OCI-LY3 (cell line): ENCODE measurements around the gene EYS.
"Not testable (repeated sequence)": the region's sequence is repeated elsewhere in the genome, so short reads cannot be mapped to it uniquely, and the experiment has no call there.

Experiments used
- H2AFZ ChIP-seq: fragments of 200-600, 300-600 bp; shearing (Covaris generic); 2 replicates; pipeline ENCODE4 v1.6.0; 2014; ENCODE audit warnings: antibody characterized with exemption, low read depth, low read length
- H3K27ac ChIP-seq: fragments of 200-600, 300-600 bp; sonication (generic); 2 replicates; pipeline ENCODE4 v1.5.1; 2014; ENCODE audit warnings: mild to moderate bottlenecking, low read length, moderate library complexity, mixed read lengths
- H3K27me3 ChIP-seq: fragments of 200-600, 300-600 bp; sonication (generic); 2 replicates; pipeline ENCODE4 v1.6.1; 2014; ENCODE audit warnings: low read depth, low read length, mixed read lengths
- H3K36me3 ChIP-seq: fragments of 200-600, 300-600 bp; sonication (generic); replicated peaks from 2 replicates; pipeline ENCODE3; 2014; ENCODE audit warnings: low read depth, low read length, mixed read lengths
- H3K4me1 ChIP-seq: fragments of 300-600, 200-600 bp; sonication (generic); 2 replicates; pipeline ENCODE4 v1.6.1; 2014; ENCODE audit warnings: low read length, mixed read lengths
- H3K4me2 ChIP-seq: fragments of 200-600, 300-600 bp; sonication (generic); 2 replicates; pipeline ENCODE4 v1.6.1; 2014; ENCODE audit warnings: low read length, mixed read lengths
- H3K4me3 ChIP-seq: fragments of 300-600, 200-600 bp; sonication (generic); 2 replicates; pipeline ENCODE4 v1.5.1; 2014; ENCODE audit warnings: antibody characterized with exemption, mild to moderate bottlenecking, low read length, moderate library complexity
- H3K79me2 ChIP-seq: fragments of 300-600, 200-600 bp; shearing (Covaris generic); 2 replicates; pipeline ENCODE4 v1.6.1; 2014; ENCODE audit warnings: mild to moderate bottlenecking, low read length, mixed read lengths
- H3K9ac ChIP-seq: fragments of 300-600, 200-600 bp; shearing (Covaris generic); 2 replicates; pipeline ENCODE4 v1.6.0; 2014; ENCODE audit warnings: mild to moderate bottlenecking, low read length, moderate library complexity
- H3K9me3 ChIP-seq: fragments of 200-600, 300-600 bp; shearing (Covaris generic); 2 replicates; pipeline ENCODE4 v1.6.1; 2014; ENCODE audit warnings: low read length, mixed read lengths; ENCODE audit not compliant: insufficient read depth
- H4K20me1 ChIP-seq: fragments of 200-600, 300-600 bp; sonication (generic); 2 replicates; pipeline ENCODE4 v1.6.1; 2016; ENCODE audit warnings: low read length, mixed read lengths; ENCODE audit not compliant: insufficient read depth
- CTCF ChIP-seq: fragments of 200-600, 300-600 bp; sonication (generic); IDR thresholded peaks from 2 replicates; pipeline ENCODE4 v1.5.1; 2014; ENCODE audit warnings: antibody characterized with exemption, low read length, low read depth
- EZH2phosphoT487 ChIP-seq: fragments of 200-600 bp; shearing (Covaris generic); IDR thresholded peaks from 2 replicates; pipeline ENCODE4 v1.6.1; 2018; ENCODE audit warnings: antibody characterized with exemption, mixed run types, low read depth

EYS gene

DNA sequence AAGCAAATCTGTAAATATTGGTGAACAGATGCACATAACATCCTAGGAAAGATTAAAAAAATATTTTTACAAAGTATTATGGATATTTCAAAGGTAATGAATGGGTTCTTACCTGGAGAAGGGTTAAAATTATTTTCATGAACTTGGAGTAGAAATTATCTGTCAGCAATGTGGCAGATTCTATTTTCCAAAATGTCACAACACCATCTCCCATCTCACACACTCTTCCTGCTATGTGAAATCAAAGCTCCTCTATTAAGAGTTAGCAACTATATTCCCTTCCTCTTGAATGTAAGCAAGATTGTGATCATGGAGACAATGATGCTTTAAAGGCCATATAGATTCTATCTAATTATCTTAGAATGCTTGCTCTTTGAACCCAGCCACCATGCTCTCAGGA, 304.5 kb downstream of the EYS start:
- H3K4me3 ChIP-seq = no peak overlapping the region
- no peaks in the 10 kb centered on the region for H3K27me3 ChIP-seq
- H2AFZ ChIP-seq = no peak overlapping the region
- no peaks in the 10 kb centered on the region for H3K9me3 ChIP-seq
- H3K79me2 ChIP-seq = no peaks in the 10 kb centered on the region
- no peak overlapping the region for H3K9ac ChIP-seq
- H3K36me3 ChIP-seq = no peaks in the 10 kb centered on the region
- no peak overlapping the region for H3K27ac ChIP-seq
- TF ChIP-seq EZH2phosphoT487 (no peak), CTCF (no peak)
- H3K4me1 ChIP-seq = peaks cover 6% of the 10 kb centered on the region
- no peaks in the 10 kb centered on the region for H4K20me1 ChIP-seq
- H3K4me2 ChIP-seq = no peak overlapping the region

- no peak overlapping the region for H3K9ac ChIP-seq
Measured at GRCh38 chr6:65399355-65400084, 307.5 kb downstream of the EYS start.

DNA sequence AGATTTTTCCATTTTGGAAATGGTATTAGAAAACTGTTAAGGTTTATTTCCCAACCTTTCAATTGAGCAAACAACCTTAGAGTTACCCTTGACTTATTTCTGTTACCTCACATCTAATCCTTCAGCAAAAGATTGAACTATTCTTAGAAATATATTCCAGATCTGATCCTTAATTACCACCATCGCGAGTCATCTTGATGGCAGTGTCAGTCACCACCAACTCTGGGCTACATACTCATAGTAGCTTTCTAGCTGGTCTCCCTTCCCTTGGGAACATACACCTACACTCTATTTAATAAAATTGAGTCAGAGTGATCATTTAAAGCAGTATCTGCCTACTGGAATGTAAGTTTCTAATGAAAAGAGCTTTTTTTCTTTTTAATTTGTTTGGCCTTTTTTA, 308.2 kb downstream of the EYS start:
- Histone ChIP-seq H3K27me3 (no peaks in the 10 kb centered on the region), H2AFZ (no peak overlapping the region), H3K9me3 (no peaks in the 10 kb centered on the region), H3K4me2 (no peak overlapping the region), H3K79me2 (no peaks in the 10 kb centered on the region), H3K4me3 (no peak overlapping the region), H3K4me1 (peaks cover 6% of the 10 kb centered on the region), H3K36me3 (no peaks in the 10 kb centered on the region), H3K9ac (no peak overlapping the region), H4K20me1 (no peaks in the 10 kb centered on the region), H3K27ac (no peak overlapping the region)
- TF ChIP-seq CTCF = no peak
- TF ChIP-seq EZH2phosphoT487 = no peak

More at GRCh38 chr6:65399355-65400084, 307.5 kb downstream of the EYS start:
- Histone ChIP-seq H3K4me1 (peaks cover 6% of the 10 kb centered on the region), H2AFZ (no peak overlapping the region), H3K79me2 (no peaks in the 10 kb centered on the region), H3K27me3 (no peaks in the 10 kb centered on the region), H3K27ac (no peak overlapping the region), H3K36me3 (no peaks in the 10 kb centered on the region), H3K9me3 (no peaks in the 10 kb centered on the region), H4K20me1 (no peaks in the 10 kb centered on the region), H3K4me2 (no peak overlapping the region), H3K4me3 (no peak overlapping the region)
- TF ChIP-seq EZH2phosphoT487 (no peak), CTCF (no peak)

DNA sequence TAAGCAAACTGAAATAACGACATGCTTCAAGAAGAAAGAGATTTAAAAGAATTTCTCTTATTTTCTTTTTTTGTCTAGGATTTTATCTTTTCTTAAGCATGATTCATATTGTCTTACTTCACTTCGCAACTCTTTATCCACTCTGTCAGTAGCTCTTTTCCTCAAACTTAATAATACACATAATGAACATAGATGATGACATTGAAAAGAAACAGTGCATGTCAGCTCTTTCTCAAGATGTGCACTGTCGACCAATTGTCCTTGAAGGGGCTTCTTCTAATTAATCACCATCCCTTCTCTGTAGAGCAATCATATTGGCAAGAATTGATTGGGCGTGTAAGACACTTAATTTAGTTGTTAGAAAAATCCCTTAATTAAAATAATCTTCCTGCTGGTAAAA, 356.5 kb downstream of the EYS start:
- Histone ChIP-seq H3K4me2 (no peak overlapping the region), H3K36me3 (no peaks in the 10 kb centered on the region), H2AFZ (no peak overlapping the region), H3K9ac (no peak overlapping the region), H3K9me3 (no peaks in the 10 kb centered on the region), H3K27me3 (no peaks in the 10 kb centered on the region), H3K4me1 (no peaks in the 10 kb centered on the region), H3K27ac (no peak overlapping the region), H4K20me1 (no peaks in the 10 kb centered on the region), H3K4me3 (no peak overlapping the region), H3K79me2 (no peaks in the 10 kb centered on the region)
- TF ChIP-seq EZH2phosphoT487 (no peak), CTCF (no peak)

DNA sequence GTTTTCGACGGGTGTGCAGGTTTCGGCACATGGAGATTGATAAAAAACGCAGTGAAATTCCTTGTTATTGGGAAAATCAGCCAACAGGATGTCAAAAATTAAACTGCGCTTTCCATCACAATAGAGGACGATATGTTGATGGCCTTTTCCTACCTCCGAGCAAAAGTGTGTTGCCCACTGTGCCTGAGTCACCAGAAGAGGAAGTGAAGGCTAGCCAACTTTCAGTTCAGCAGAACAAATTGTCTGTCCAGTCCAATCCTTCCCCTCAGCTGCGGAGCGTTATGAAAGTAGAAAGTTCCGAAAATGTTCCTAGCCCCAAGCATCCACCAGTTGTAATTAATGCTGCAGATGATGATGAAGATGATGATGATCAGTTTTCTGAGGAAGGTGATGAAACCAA, 404.4 kb downstream of the EYS start:
- not testable (repeated sequence) for H3K4me3 ChIP-seq, H4K20me1 ChIP-seq, H3K4me1 ChIP-seq, H3K9ac ChIP-seq, H3K27ac ChIP-seq, H3K79me2 ChIP-seq, H2AFZ ChIP-seq, H3K9me3 ChIP-seq, H3K4me2 ChIP-seq, H3K36me3 ChIP-seq, H3K27me3 ChIP-seq
